Kidney (tissue), 14 donors: ENCODE results near the gene PTX3. TPM values are rescaled to one million over a fixed set of nuclear protein-coding genes. Genes with fewer than 3 reads are reported as not detected.

ENCODE experiments used
- DNase-seq, 5 donors: peaks; one replicate each; pipeline ENCODE4 v3.0.0-alpha.2; 2013 to 2020
- FAIRE-seq: peaks from 2 replicates; lab custom pipeline; 2012; peaks lifted over from hg19 to GRCh38; lab: Jason Lieb, UNC
- H3K27ac ChIP-seq, 2 donors: one replicate each; pipeline ENCODE4 v1.7.0; 2013; ENCODE audit warnings: low read depth in 2 of 2, low read length in 2 of 2, inconsistent platforms in 1 of 2
- H3K27me3 ChIP-seq: one replicate; pipeline ENCODE4 v1.7.1; 2013; ENCODE audit warnings: low read length, inconsistent platforms; ENCODE audit not compliant: control insufficient read depth, insufficient read depth
- H3K36me3 ChIP-seq, 3 donors: one replicate each; pipeline versions ENCODE4 v1.7.0 to v1.7.1; 2013; ENCODE audit warnings: low read length in 3 of 3, control low read depth in 1 of 3, inconsistent platforms in 1 of 3; ENCODE audit not compliant: insufficient read depth in 3 of 3, control insufficient read depth in 2 of 3
- H3K4me1 ChIP-seq, 3 donors: one replicate each; pipeline versions ENCODE4 v1.7.0 to v1.7.1; 2013; ENCODE audit warnings: low read length in 3 of 3, inconsistent platforms in 1 of 3, low read depth in 1 of 3; ENCODE audit not compliant: control insufficient read depth in 2 of 3, insufficient read depth in 2 of 3
- H3K4me3 ChIP-seq, 3 donors: one replicate each; pipeline versions ENCODE4 v1.7.0 to v1.8.1; 2013; ENCODE audit warnings: low read length in 3 of 3, control low read depth in 1 of 3, inconsistent platforms in 1 of 3
- H3K9ac ChIP-seq, 3 donors: one replicate each; pipeline versions ENCODE4 v1.7.0 to v1.7.1; 2013; ENCODE audit warnings: low read length in 3 of 3, control low read depth in 1 of 3, inconsistent platforms in 1 of 3
- H3K9me3 ChIP-seq, 3 donors: one replicate each; pipeline versions ENCODE4 v1.7.0 to v1.7.1; 2013; ENCODE audit warnings: low read length in 3 of 3, control low read depth in 1 of 3, inconsistent platforms in 1 of 3; ENCODE audit not compliant: control insufficient read depth in 2 of 3, insufficient read depth in 1 of 3
- intact Hi-C: fragments of 100-400 bp; cut with DNase I; formaldehyde crosslinking; loops from one replicate; pipeline ENCODE4 v1.11.1; 2022
- polyA plus RNA-seq: library from polyadenylated mRNA; stranded (reverse); fragments of 350-450 nt; fragmentation: Illumina TruSeq; extraction: RNeasy Lipid Tissue Mini Kit (QIAGEN cat#74804); gene quantifications from one replicate; pipeline ENCODE4 v1.2.3, GENCODE V29; 2014; ENCODE audit warnings: low read depth, low replicate concordance; ENCODE audit not compliant: insufficient read depth
- total RNA-seq: library from RNA; stranded (reverse); fragmentation: NEBNext Ultra II Directional; extraction: Animal tissue kit (Norgen Biotek cat#: 25700); gene quantifications from one replicate; pipeline ENCODE4 v1.2.1, GENCODE V29; 2021
- TF ChIP-seq, protein P1 (sequence below): IDR thresholded peaks from 3 replicates; pipeline ENCODE4 v1.5.1; 2012; ENCODE audit warnings: mild to moderate bottlenecking, moderate library complexity, borderline replicate concordance; ENCODE audit not compliant: insufficient read depth; ENCODE audit errors: extremely low read depth
- donor health status: control.
- donor health status: control.
- donor health status: control.
- donor health status: control.
- donor health status: control.
- donor health status: DM: yes; HTN: yes; CAD: no.
- donor health status: Normal renal cell carcinoma (clear cell type).

Gene PTX3
- total and polyA plus RNA-seq, 2 donors from 2014 or later, result 0.45 to 2.7 TPM

DNA sequence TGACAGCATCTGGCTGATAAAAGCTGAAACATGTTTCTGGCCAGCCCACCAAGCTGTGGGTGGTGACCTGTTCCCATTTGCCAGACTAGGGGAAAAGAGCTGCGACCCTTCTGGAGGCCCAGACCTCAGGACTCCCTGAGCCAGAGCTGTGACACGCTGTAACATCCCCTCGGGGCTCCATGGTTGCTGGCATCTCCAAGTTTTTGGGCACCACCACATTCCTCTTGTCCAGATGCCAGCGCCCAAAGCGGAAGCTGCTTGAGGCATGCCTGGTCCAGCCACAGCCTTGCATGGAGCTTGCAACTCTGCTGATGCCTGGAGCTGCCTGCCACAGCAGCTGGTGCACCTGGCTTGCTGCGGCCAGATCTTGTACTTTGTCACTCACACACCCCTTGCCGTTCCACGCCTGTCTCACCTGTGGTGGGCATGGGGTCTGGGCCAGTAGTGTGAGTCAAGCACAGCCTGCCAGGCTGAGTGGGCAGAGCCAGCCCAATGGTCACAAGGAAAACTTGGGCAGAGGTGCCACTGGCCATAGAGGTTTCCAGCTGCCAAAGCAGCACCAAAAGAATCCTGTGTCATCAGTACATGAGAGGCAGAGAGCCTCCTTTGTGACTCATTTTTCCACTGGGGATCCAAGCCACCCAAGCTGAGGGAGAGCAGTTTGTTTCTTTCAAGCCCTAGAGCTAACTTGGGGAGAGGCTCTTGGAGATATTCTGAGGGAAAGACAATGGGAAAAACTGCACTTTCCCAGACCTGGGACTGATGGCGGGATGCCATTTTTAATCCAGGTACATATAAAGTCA is 45.7 kb upstream of the PTX3 start:
- H3K9ac ChIP-seq, result no peak overlapping the region
- H3K36me3 ChIP-seq, result no peaks in the 10 kb centered on the region
- H3K4me1 ChIP-seq, result no peaks in the 10 kb centered on the region
- no peak overlapping the region for H3K27ac ChIP-seq
- DNase-seq (no peak), FAIRE-seq (no peak)
- H3K9me3 ChIP-seq, result no peaks in the 10 kb centered on the region
- TF ChIP-seq, protein P1, sequence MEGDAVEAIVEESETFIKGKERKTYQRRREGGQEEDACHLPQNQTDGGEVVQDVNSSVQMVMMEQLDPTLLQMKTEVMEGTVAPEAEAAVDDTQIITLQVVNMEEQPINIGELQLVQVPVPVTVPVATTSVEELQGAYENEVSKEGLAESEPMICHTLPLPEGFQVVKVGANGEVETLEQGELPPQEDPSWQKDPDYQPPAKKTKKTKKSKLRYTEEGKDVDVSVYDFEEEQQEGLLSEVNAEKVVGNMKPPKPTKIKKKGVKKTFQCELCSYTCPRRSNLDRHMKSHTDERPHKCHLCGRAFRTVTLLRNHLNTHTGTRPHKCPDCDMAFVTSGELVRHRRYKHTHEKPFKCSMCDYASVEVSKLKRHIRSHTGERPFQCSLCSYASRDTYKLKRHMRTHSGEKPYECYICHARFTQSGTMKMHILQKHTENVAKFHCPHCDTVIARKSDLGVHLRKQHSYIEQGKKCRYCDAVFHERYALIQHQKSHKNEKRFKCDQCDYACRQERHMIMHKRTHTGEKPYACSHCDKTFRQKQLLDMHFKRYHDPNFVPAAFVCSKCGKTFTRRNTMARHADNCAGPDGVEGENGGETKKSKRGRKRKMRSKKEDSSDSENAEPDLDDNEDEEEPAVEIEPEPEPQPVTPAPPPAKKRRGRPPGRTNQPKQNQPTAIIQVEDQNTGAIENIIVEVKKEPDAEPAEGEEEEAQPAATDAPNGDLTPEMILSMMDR, result no peak
- no peak overlapping the region for H3K4me3 ChIP-seq
- intact Hi-C loops, result no loop called here
- no peaks in the 10 kb centered on the region for H3K27me3 ChIP-seq

DNA sequence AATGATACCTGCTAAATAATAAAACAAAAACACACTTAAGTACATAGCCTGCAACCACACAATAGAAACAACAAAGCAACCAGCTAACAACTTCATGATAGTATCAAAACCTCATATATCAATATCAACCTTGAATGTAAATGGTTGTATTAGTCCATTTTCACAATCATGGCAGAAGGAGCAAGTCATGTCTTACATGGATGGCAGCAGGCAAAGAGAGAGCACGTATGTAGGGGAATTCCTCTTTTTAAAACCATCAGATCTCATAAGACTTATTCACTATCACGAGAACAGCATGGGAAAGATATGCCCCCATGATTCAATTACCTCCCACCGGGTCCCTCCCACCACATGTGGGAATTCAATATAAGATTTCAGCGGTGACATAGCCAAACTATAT is 44.5 kb upstream of the PTX3 start:
- FAIRE-seq, result no peak
- DNase-seq, result no peak
- H3K36me3 ChIP-seq, result no peaks in the 10 kb centered on the region
- intact Hi-C loops, result no loop called here
- no peak overlapping the region for H3K4me3 ChIP-seq
- no peaks in the 10 kb centered on the region for H3K27me3 ChIP-seq
- H3K27ac ChIP-seq, result no peak overlapping the region
- no peaks in the 10 kb centered on the region for H3K9me3 ChIP-seq
- TF ChIP-seq, protein P1, result no peak
- H3K4me1 ChIP-seq, result no peaks in the 10 kb centered on the region
- no peak overlapping the region for H3K9ac ChIP-seq

DNA sequence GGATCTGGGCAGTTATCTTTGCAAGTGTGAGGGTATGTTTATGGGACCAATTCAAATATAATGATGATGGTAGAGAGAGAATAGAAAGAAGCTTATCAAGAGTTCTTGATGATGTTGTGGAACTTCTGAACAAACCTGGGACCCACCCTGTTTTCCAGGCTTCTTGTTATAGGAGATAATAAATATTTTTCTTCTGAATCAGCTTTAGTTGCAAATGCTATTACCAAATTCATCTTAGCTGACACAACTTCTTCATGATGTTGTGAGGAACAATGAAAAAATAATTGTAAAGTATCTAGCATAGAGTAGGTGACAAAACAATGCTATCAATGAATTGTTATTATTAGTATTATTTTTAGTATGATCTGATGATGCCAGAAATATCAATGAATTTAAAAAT is 43.5 kb upstream of the PTX3 start:
- no peaks in the 10 kb centered on the region for H3K27me3 ChIP-seq
- no peak overlapping the region for H3K9ac ChIP-seq
- FAIRE-seq (no peak), DNase-seq (no peak)
- H3K4me3 ChIP-seq, result no peak overlapping the region
- intact Hi-C loops, result no loop called here
- no peaks in the 10 kb centered on the region for H3K9me3 ChIP-seq
- no peaks in the 10 kb centered on the region for H3K36me3 ChIP-seq
- no peaks in the 10 kb centered on the region for H3K4me1 ChIP-seq
- TF ChIP-seq, protein P1, result no peak
- no peak overlapping the region for H3K27ac ChIP-seq
